Pulmonary artery endothelial cell (primary cell): Measurements from ENCODE around the gene ITGBL1. TPM values are rescaled to one million over a fixed set of nuclear protein-coding genes. Genes with fewer than 3 reads are reported as not detected.

Experiments
- DNase-seq: peaks from one replicate; pipeline ENCODE4 v3.0.0-alpha.2; 2011; ENCODE audit warnings: low read depth, low spot score
- total RNA-seq: library from RNA; depleted of rRNA; stranded (reverse); fragments of >200 nt; gene quantifications from 2 replicates; pipeline ENCODE4 v1.2.3, GENCODE V29; 2014

ITGBL1 gene
- total RNA-seq, 1 donor from 2014 or later, result 44.3 TPM

DNA sequence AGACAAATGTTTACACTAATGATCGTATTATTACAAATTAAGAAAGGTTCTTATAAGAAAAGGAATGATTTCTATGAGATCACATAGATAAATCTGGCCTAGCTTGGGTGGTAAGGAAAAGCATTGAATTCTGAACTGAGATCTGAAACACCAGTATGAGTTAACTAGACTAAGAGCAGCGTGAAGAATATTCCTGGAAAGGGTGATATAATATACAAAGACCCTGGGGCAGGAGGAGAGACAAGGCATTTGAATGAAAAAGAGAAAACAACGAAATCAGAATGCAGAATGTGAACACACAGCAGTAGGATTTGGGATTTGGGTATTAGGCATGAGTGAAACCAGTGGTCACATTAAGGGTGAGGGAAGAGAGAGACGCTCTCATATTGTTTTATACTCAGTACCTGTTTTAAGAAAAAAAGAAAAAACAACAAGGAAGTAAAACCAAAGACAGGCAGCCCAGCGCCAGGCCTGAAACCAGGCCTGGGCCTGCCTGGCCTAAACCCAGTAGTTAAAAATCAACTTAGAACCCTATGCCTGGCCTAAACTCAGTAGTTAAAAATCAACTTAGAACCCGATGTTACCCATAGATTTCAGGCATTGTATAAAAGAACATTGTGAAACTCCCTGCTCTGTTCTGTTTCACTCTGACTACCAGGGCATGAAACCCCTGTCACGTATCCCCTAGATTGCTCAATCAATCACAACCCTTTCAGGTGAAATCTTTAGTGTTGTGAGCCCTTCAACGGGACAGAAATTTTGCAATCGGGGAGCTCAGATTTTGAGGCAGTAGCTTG, 287.1 kb downstream of the ITGBL1 start:
- no peak for DNase-seq

DNA sequence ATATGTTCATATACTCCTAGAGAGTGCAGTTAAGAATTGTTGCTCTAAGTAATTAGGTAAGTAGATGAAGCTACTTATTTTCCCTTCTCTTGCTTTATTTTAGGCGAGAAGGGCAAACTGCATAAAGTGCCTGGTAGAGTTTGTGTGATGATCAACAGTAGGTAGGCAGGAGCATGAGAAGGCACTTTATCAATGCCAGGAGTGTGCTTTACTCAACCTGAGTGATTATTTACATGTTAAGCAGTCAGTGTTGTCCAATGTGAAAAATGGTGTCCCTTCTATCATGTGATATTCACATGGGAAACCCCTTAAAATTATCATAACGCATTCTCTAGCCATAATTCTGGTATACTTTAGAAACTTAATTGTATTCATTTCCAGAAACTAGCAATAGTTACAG, 294.0 kb downstream of the ITGBL1 start:
- no peak for DNase-seq

DNA sequence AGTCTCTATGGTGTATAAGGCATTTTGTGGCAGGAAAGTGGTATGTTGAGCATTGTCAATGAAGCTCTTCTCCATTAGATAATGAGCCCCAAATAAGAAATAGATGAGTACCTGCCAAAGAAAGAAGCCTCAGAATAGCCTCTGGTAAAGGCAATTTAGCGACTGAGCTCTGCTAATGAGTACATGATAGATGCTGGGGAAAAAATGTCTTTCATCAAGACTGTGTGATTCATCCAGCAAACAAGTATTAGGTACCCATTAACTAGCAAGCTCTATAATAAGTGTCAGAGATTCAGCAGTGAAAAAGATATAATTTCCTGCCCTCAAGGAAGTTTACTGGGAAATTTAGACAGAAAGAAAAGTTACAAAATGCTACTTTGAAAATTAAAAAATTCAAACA, 294.6 kb downstream of the ITGBL1 start:
- no peak for DNase-seq

- no peak for DNase-seq
Measured at GRCh38 chr13:101749584-101749983, 297.1 kb downstream of the ITGBL1 start.

DNA sequence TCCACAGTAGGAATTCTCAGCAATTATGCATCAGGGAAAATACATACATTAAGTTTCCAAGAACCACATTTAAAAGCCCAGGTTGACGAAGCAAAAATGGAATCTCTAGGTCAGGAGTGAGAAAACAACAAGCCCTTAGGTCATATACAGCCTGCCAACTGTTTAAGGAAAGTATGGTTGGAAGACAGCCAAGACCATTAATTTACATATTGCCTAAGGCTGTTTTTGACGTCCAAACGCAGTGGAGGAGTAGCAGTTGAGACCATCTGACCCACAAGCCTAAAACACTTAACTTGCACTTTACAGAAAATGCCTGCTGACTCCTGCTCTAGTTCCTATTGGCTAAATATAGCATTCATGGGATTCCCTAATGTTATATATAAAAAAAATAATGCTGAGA, 299.0 kb downstream of the ITGBL1 start:
- peak; percentile 77 for DNase-seq

GRCh38 chr13:101752432-101752831, 300.0 kb downstream of the ITGBL1 start:
- DNase-seq, result no peak

- DNase-seq, result no peak
Measured at GRCh38 chr13:101755228-101755887, 302.9 kb downstream of the ITGBL1 start.

DNA sequence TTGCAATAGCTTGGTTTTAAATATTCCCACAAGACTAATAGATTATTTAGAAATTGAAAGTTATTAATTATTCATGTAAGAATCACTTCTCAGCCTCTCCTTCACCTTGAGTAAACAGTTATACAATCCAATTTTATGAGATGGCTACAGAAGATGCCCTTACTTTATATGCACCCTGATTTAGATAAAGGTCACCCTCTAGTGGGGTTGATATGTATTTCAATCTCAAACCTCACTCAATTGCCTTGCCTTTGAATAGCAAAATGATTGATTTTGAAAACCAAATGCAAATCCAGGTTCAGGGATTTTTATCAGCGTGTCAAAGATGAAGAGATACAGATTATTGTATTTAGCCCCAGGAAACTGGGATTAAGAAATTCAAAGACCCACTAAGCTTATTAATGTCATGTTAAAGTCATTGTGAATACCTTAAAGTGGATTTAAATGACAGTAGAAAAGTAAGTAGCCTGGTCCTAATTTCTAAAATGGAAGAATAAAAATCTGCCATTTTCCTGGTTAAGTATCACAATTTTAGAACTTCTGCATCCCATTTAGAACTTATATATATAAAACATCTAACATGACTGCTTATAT, 305.1 kb downstream of the ITGBL1 start:
- DNase-seq, result peak; percentile 13

GRCh38 chr13:101763191-101763590, 310.7 kb downstream of the ITGBL1 start:
- no peak for DNase-seq

Other genes starting within 250 kb of the ITGBL1 start
- gene NALCN, start 36.2 kb upstream of the ITGBL1 start, total RNA-seq, result 5.2 and 5.3 TPM in 2 replicates